PFSK-1 (cell line): ENCODE measurements around the gene P2RY6.

Experiments used
- FOXP2 ChIP-seq: optimal IDR thresholded peaks from 2 replicates; pipeline ENCODE3; 2011; ENCODE audit warnings: borderline replicate concordance, control low read depth, inconsistent platforms; ENCODE audit not compliant: insufficient read depth; ENCODE audit errors: extremely low read length, extremely low read depth
- POLR2AphosphoS5 ChIP-seq: IDR thresholded peaks from 2 replicates; pipeline ENCODE4 v1.6.1; 2012; ENCODE audit warnings: low read depth, mild to moderate bottlenecking, control low read depth, low read length, moderate library complexity
- REST ChIP-seq, 2 experiments: IDR thresholded peaks; 2 replicates each; pipeline versions ENCODE4 v1.6.1 to v1.8.0; 2011 to 2012; ENCODE audit warnings: low read depth in 2 of 2, low read length in 2 of 2, control low read depth in 1 of 2, inconsistent platforms in 1 of 2, mild to moderate bottlenecking in 1 of 2, moderate library complexity in 1 of 2; ENCODE audit not compliant: insufficient read depth in 1 of 2
- SIN3A ChIP-seq: IDR thresholded peaks from 2 replicates; pipeline ENCODE4 v1.6.1; 2012; ENCODE audit warnings: mild to moderate bottlenecking, low read length, moderate library complexity, borderline replicate concordance; ENCODE audit not compliant: insufficient read depth
- TAF1 ChIP-seq: IDR thresholded peaks from 2 replicates; pipeline ENCODE4 v1.6.1; 2012; ENCODE audit warnings: low read length, control low read depth, borderline replicate concordance; ENCODE audit not compliant: insufficient read depth

The P2RY6 gene

GRCh38 chr11:73290536-73290935 is 18.4 kb downstream of the P2RY6 start:
- TF ChIP-seq REST (IDR thresholded peaks at IDR 0.05; ENCODE audit: insufficient read depth in 1 of 2, low read depth in 2 of 2, low read length in 2 of 2) (no peak), TAF1 (no peak), FOXP2 (no peak), SIN3A (no peak), POLR2AphosphoS5 (no peak)

- TF ChIP-seq REST (IDR thresholded peaks at IDR 0.05; ENCODE audit: insufficient read depth in 1 of 2, low read depth in 2 of 2, low read length in 2 of 2) (no peak), POLR2AphosphoS5 (no peak), SIN3A (no peak), FOXP2 (no peak), TAF1 (no peak)
Measured at GRCh38 chr11:73291196-73291595, 19.1 kb downstream of the P2RY6 start.

GRCh38 chr11:73291781-73292524 is 19.8 kb downstream of the P2RY6 start:
- TF ChIP-seq FOXP2 (no peak), SIN3A (no peak), TAF1 (no peak), POLR2AphosphoS5 (no peak), REST (IDR thresholded peaks at IDR 0.05; ENCODE audit: insufficient read depth in 1 of 2, low read depth in 2 of 2, low read length in 2 of 2) (no peak)

DNA sequence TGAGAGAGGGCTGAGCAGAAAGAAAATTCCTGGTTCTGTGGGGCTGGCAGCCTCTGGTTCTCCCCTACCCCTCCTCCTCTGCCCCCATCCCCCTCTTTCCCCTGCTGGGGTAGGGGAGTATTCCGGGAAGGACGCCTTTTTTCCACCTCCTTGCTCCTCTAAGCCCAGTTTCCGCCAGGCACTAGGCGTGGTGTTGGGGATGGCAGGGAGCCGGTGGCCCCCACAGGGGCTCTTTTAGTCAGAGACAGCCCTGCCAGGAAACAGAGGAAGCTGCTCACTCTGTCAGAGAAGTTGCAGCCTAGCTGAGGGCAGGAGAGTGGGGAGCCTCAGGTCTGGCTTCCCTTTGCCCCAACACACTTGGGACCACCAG is 20.4 kb downstream of the P2RY6 start:
- TF ChIP-seq SIN3A (no peak; the same call in 1 of the 2 replicates), TAF1 (no peak), POLR2AphosphoS5 (no peak; the same call in 1 of the 2 replicates), REST (IDR thresholded peaks at IDR 0.05; ENCODE audit: insufficient read depth in 1 of 2, low read depth in 2 of 2, low read length in 2 of 2) (no peak), FOXP2 (no peak)

DNA sequence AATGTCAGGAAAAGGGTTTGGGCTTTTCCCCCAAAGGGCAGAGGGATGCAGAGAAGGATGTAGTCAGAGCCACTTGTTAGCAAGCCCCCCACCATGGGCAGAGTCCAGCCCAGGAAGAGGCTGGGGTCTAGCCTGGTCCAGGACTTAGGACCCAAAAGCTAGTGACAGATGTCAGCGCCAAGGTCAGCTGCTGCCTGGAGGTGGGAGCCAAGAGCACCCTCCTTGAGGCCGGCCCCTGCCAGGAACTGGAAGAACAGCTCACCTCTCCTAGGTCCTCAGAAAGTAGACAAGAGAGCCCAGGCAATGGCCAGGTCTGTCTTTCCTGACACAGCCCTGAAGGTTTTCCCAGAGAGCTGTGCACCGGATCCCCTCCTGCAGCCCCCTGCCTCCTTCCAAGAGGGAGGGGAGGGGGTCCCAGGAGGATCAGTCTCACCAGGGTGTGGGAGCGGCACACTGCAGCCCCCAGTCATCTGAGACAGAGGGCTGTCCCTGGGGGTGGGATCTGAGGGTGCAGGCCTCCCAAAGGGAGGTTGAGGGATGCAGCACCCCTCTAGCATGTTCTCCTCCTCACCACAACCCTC is 21.3 kb downstream of the P2RY6 start:
- no peak for TF ChIP-seq POLR2AphosphoS5
- TF ChIP-seq SIN3A = no peak
- TF ChIP-seq REST (IDR thresholded peaks at IDR 0.05; ENCODE audit: insufficient read depth in 1 of 2, low read depth in 2 of 2, low read length in 2 of 2) = no peak
- no peak for TF ChIP-seq TAF1
- no peak for TF ChIP-seq FOXP2
